Measurements from ENCODE around the gene EPB41L4A. TPM values are rescaled to one million over a fixed set of nuclear protein-coding genes. Genes with fewer than 3 reads are reported as not detected.

The EPB41L4A gene
- total RNA-seq, 1 donor from 2014 or later: 11.1 TPM

GRCh38 chr5:112351225-112351624, 67.9 kb downstream of the EPB41L4A start:
- H3K4me3 ChIP-seq (ENCODE audit: insufficient read depth, low read depth, low read length): no peak overlapping the region
- H3K4me1 ChIP-seq (ENCODE audit: insufficient read depth, low read length): no peaks in the 10 kb centered on the region
- no peaks in the 10 kb centered on the region for H4K20me1 ChIP-seq (ENCODE audit: insufficient read depth, low read length)
- H3K4me1 Mint-ChIP-seq (ENCODE audit: low read depth, unreplicated experiment): no peaks in the 10 kb centered on the region
- H3K27ac Mint-ChIP-seq (ENCODE audit: unreplicated experiment): no peak overlapping the region
- H3K9me3 ChIP-seq (ENCODE audit: insufficient read depth, low read depth, low read length): no peaks in the 10 kb centered on the region
- DNase-seq (ENCODE audit: low read depth) (no peak), FAIRE-seq (no peak)
- H3K4me2 ChIP-seq (ENCODE audit: low read length): no peak overlapping the region
- H3K4me3 Mint-ChIP-seq (ENCODE audit: unreplicated experiment): no peak overlapping the region
- no peaks in the 10 kb centered on the region for H3K27me3 Mint-ChIP-seq (ENCODE audit: low read depth, unreplicated experiment)
- H3K36me3 ChIP-seq (ENCODE audit: insufficient read depth, low read length): no peaks in the 10 kb centered on the region
- no peak overlapping the region for H2AFZ ChIP-seq (ENCODE audit: low read depth, low read length)
- no peak overlapping the region for H3K9ac ChIP-seq (ENCODE audit: low read length)
- no peaks in the 10 kb centered on the region for H3K36me3 Mint-ChIP-seq (ENCODE audit: low read depth, unreplicated experiment)
- no peak for TF ChIP-seq CTCF (IDR thresholded peaks at IDR 0.05; ENCODE audit: insufficient read depth, low read depth, low read length)
- TF ChIP-seq EZH2 (IDR thresholded peaks at IDR 0.05; ENCODE audit: insufficient read depth, low read length): no peak
- H3K27me3 ChIP-seq (ENCODE audit: insufficient read depth, low read length): no peaks in the 10 kb centered on the region
- no peaks in the 10 kb centered on the region for H3K79me2 ChIP-seq (ENCODE audit: insufficient read depth, low read length)
- H3K9me3 Mint-ChIP-seq (ENCODE audit: unreplicated experiment): no peaks in the 10 kb centered on the region
- no peak overlapping the region for H3K27ac ChIP-seq (ENCODE audit: low read depth, low read length)

GRCh38 chr5:112350626-112351025, 68.5 kb downstream of the EPB41L4A start:
- H3K27me3 Mint-ChIP-seq (ENCODE audit: low read depth, unreplicated experiment): no peaks in the 10 kb centered on the region
- H3K36me3 Mint-ChIP-seq (ENCODE audit: low read depth, unreplicated experiment): no peaks in the 10 kb centered on the region
- Histone ChIP-seq H3K27me3 (ENCODE audit: insufficient read depth, low read length) (no peaks in the 10 kb centered on the region), H3K36me3 (ENCODE audit: insufficient read depth, low read length) (no peaks in the 10 kb centered on the region), H3K79me2 (ENCODE audit: insufficient read depth, low read length) (no peaks in the 10 kb centered on the region), H3K9me3 (ENCODE audit: insufficient read depth, low read depth, low read length) (no peaks in the 10 kb centered on the region), H3K27ac (ENCODE audit: low read depth, low read length) (no peak overlapping the region), H2AFZ (ENCODE audit: low read depth, low read length) (no peak overlapping the region), H4K20me1 (ENCODE audit: insufficient read depth, low read length) (no peaks in the 10 kb centered on the region), H3K4me1 (ENCODE audit: insufficient read depth, low read length) (no peaks in the 10 kb centered on the region), H3K4me2 (ENCODE audit: low read length) (no peak overlapping the region), H3K4me3 (ENCODE audit: insufficient read depth, low read depth, low read length) (no peak overlapping the region), H3K9ac (ENCODE audit: low read length) (no peak overlapping the region)
- H3K4me3 Mint-ChIP-seq (ENCODE audit: unreplicated experiment): no peak overlapping the region
- H3K4me1 Mint-ChIP-seq (ENCODE audit: low read depth, unreplicated experiment): no peaks in the 10 kb centered on the region
- no peaks in the 10 kb centered on the region for H3K9me3 Mint-ChIP-seq (ENCODE audit: unreplicated experiment)
- no peak overlapping the region for H3K27ac Mint-ChIP-seq (ENCODE audit: unreplicated experiment)
- no peak for TF ChIP-seq EZH2 (IDR thresholded peaks at IDR 0.05; ENCODE audit: insufficient read depth, low read length)
- TF ChIP-seq CTCF (IDR thresholded peaks at IDR 0.05; ENCODE audit: insufficient read depth, low read depth, low read length): no peak
- FAIRE-seq: no peak
- DNase-seq (ENCODE audit: low read depth): no peak

- Histone ChIP-seq H3K4me2 (ENCODE audit: low read length) (no peak overlapping the region), H3K9ac (ENCODE audit: low read length) (no peak overlapping the region), H2AFZ (ENCODE audit: low read depth, low read length) (no peak overlapping the region), H3K27me3 (ENCODE audit: insufficient read depth, low read length) (no peaks in the 10 kb centered on the region), H3K27ac (ENCODE audit: low read depth, low read length) (no peak overlapping the region), H3K79me2 (ENCODE audit: insufficient read depth, low read length) (no peaks in the 10 kb centered on the region), H3K4me1 (ENCODE audit: insufficient read depth, low read length) (no peaks in the 10 kb centered on the region), H4K20me1 (ENCODE audit: insufficient read depth, low read length) (no peaks in the 10 kb centered on the region), H3K9me3 (ENCODE audit: insufficient read depth, low read depth, low read length) (no peaks in the 10 kb centered on the region), H3K36me3 (ENCODE audit: insufficient read depth, low read length) (no peaks in the 10 kb centered on the region), H3K4me3 (ENCODE audit: insufficient read depth, low read depth, low read length) (no peak overlapping the region)
- Mint-ChIP-seq H3K4me1 (ENCODE audit: low read depth, unreplicated experiment) (no peaks in the 10 kb centered on the region), H3K9me3 (ENCODE audit: unreplicated experiment) (no peaks in the 10 kb centered on the region), H3K27me3 (ENCODE audit: low read depth, unreplicated experiment) (no peaks in the 10 kb centered on the region), H3K27ac (ENCODE audit: unreplicated experiment) (no peak overlapping the region), H3K4me3 (ENCODE audit: unreplicated experiment) (no peak overlapping the region), H3K36me3 (ENCODE audit: low read depth, unreplicated experiment) (no peaks in the 10 kb centered on the region)
- no peak for TF ChIP-seq CTCF (IDR thresholded peaks at IDR 0.05; ENCODE audit: insufficient read depth, low read depth, low read length)
- no peak for TF ChIP-seq EZH2 (IDR thresholded peaks at IDR 0.05; ENCODE audit: insufficient read depth, low read length)
- no peak for FAIRE-seq
- DNase-seq (ENCODE audit: low read depth): no peak
Observed at GRCh38 chr5:112349371-112349770, 69.7 kb downstream of the EPB41L4A start.
